OCI-LY1 (cell line): ENCODE data around the gene POU2F1.

Source experiments
- H2AFZ ChIP-seq: fragments of 200-600 bp; sonication (generic), shearing (Covaris generic); 2 replicates; pipeline ENCODE4 v1.6.0; 2014; ENCODE audit warnings: antibody characterized with exemption, mild to moderate bottlenecking, low read length
- H3F3A ChIP-seq: fragments of 200-600 bp; sonication (generic), shearing (Covaris generic); 2 replicates; pipeline ENCODE4 v1.6.0; 2014; ENCODE audit warnings: mild to moderate bottlenecking, antibody characterized with exemption, low read length, moderate library complexity; ENCODE audit not compliant: insufficient read depth
- H3K27ac ChIP-seq: fragments of 200-600 bp; sonication (generic); 2 replicates; pipeline ENCODE4 v1.5.1; 2014; ENCODE audit warnings: low read length, mixed run types, mild to moderate bottlenecking, low read depth; ENCODE audit not compliant: poor library complexity, severe bottlenecking
- H3K27me3 ChIP-seq: fragments of 200-600 bp; sonication (generic); 2 replicates; pipeline ENCODE4 v1.6.0; 2014; ENCODE audit warnings: antibody characterized with exemption, mild to moderate bottlenecking, low read length, moderate library complexity; ENCODE audit not compliant: insufficient read depth
- H3K36me3 ChIP-seq: fragments of 200-600 bp; sonication (generic); 2 replicates; pipeline ENCODE4 v1.6.1; 2014; ENCODE audit warnings: mild to moderate bottlenecking, antibody characterized with exemption, low read length, moderate library complexity, mixed read lengths; ENCODE audit not compliant: insufficient read depth
- H3K4me1 ChIP-seq: fragments of 200-600 bp; sonication (generic); 2 replicates; pipeline ENCODE4 v1.5.1; 2014; ENCODE audit warnings: mild to moderate bottlenecking, low read length, moderate library complexity; ENCODE audit not compliant: insufficient read depth, severe bottlenecking
- H3K4me2 ChIP-seq: fragments of 200-600 bp; sonication (generic), shearing (Covaris generic); 2 replicates; pipeline ENCODE4 v1.6.1; 2014; ENCODE audit warnings: low read length
- H3K4me3 ChIP-seq: fragments of 200-600 bp; sonication (generic); 2 replicates; pipeline ENCODE4 v1.5.1; 2014; ENCODE audit warnings: low read length, low read depth, mild to moderate bottlenecking, mixed read lengths; ENCODE audit not compliant: poor library complexity, severe bottlenecking
- H3K79me2 ChIP-seq: fragments of 200-600 bp; shearing (Covaris generic); 2 replicates; pipeline ENCODE4 v1.6.1; 2016; ENCODE audit warnings: mixed run types, low read length, mixed read lengths; ENCODE audit not compliant: insufficient read depth
- H3K9ac ChIP-seq: fragments of 200-600 bp; sonication (generic), shearing (Covaris generic); 2 replicates; pipeline ENCODE4 v1.6.1; 2014; ENCODE audit warnings: mild to moderate bottlenecking, low read length, mixed read lengths
- H3K9me2 ChIP-seq: fragments of 200-600 bp; sonication (generic), shearing (Covaris generic); 2 replicates; pipeline ENCODE4 v1.6.1; 2014; ENCODE audit warnings: low read depth, mild to moderate bottlenecking, low read length, mixed read lengths
- H3K9me3 ChIP-seq: fragments of 200-600 bp; shearing (Covaris generic); 2 replicates; pipeline ENCODE4 v1.6.1; 2014; ENCODE audit warnings: low read length, mixed read lengths
- H4K20me1 ChIP-seq: fragments of 200-600 bp; sonication (generic), shearing (Covaris generic); 2 replicates; pipeline ENCODE4 v1.6.0; 2016; ENCODE audit warnings: mild to moderate bottlenecking, low read length; ENCODE audit not compliant: insufficient read depth
- CTCF ChIP-seq: fragments of 200-600 bp; sonication (generic), shearing (Covaris generic); IDR thresholded peaks from 2 replicates; pipeline ENCODE4 v1.5.1; 2017; ENCODE audit warnings: mild to moderate bottlenecking, antibody characterized with exemption, low read length, moderate library complexity, mixed read lengths
- EZH2 ChIP-seq: fragments of 200-600 bp; sonication (generic), shearing (Covaris generic); IDR thresholded peaks from 2 replicates; pipeline ENCODE4 v1.8.0; 2017; ENCODE audit warnings: borderline replicate concordance, mixed run types, mild to moderate bottlenecking, antibody characterized with exemption, low read length, moderate library complexity, mixed read lengths

Gene POU2F1

GRCh38 chr1:167220537-167221125 is at the start of gene POU2F1:
Gene POU2F1 (plus strand): TSS chr1:167220886. CDS start chr1:167220898, 12 bp downstream.
- Histone ChIP-seq H3K27ac (peak within 1 kb of the TSS; percentile 97), H3K9me2 (no peaks in the 10 kb centered on the region), H4K20me1 (no peaks in the 10 kb centered on the region), H3K27me3 (no peaks in the 10 kb centered on the region), H3F3A (no peaks in the 10 kb centered on the region), H3K4me2 (peak within 1 kb of the TSS; percentile 96), H3K36me3 (no peaks in the 10 kb centered on the region; the same call in 1 of the 2 replicates), H2AFZ (no peak within 1 kb of the TSS), H3K4me1 (peaks cover 40% of the 10 kb centered on the region), H3K9ac (peak within 1 kb of the TSS; percentile 98), H3K79me2 (peaks cover 6% of the 10 kb centered on the region; the same call in 1 of the 2 replicates), H3K4me3 (peak within 1 kb of the TSS; percentile 87), H3K9me3 (no peaks in the 10 kb centered on the region)
- TF ChIP-seq CTCF (peak; percentile 63), EZH2 (no peak)

GRCh38 chr1:167171286-167171929 is 49.3 kb upstream of the POU2F1 start:
- Histone ChIP-seq H3K9me2 (no peaks in the 10 kb centered on the region), H4K20me1 (no peaks in the 10 kb centered on the region)

GRCh38 chr1:167173516-167174184 is 47.0 kb upstream of the POU2F1 start:
- Histone ChIP-seq H3K79me2 (no peaks in the 10 kb centered on the region), H3K4me1 (no peaks in the 10 kb centered on the region), H3K36me3 (no peaks in the 10 kb centered on the region), H3K4me3 (no peak overlapping the region), H3K9ac (no peak overlapping the region), H2AFZ (no peak overlapping the region), H4K20me1 (no peaks in the 10 kb centered on the region), H3F3A (no peaks in the 10 kb centered on the region), H3K4me2 (no peak overlapping the region), H3K9me2 (no peaks in the 10 kb centered on the region), H3K9me3 (no peaks in the 10 kb centered on the region), H3K27ac (no peak overlapping the region), H3K27me3 (no peaks in the 10 kb centered on the region; the same call in none of the 2 replicates)
- TF ChIP-seq EZH2 = no peak
- no peak for TF ChIP-seq CTCF

More at GRCh38 chr1:167171286-167171929, 49.3 kb upstream of the POU2F1 start:
- Histone ChIP-seq H3K9ac (no peak overlapping the region), H3K4me1 (no peaks in the 10 kb centered on the region), H3K9me3 (no peaks in the 10 kb centered on the region), H2AFZ (no peak overlapping the region), H3K27me3 (no peaks in the 10 kb centered on the region; the same call in none of the 2 replicates), H3F3A (no peaks in the 10 kb centered on the region), H3K79me2 (no peaks in the 10 kb centered on the region), H3K4me2 (no peak overlapping the region), H3K36me3 (no peaks in the 10 kb centered on the region), H3K27ac (no peak overlapping the region), H3K4me3 (no peak overlapping the region)
- TF ChIP-seq CTCF = no peak
- TF ChIP-seq EZH2 = no peak
